Forelimb muscle (tissue), 1 donor: ENCODE data around the gene HOXC12. TPM values are rescaled to one million over a fixed set of nuclear protein-coding genes. Genes with fewer than 3 reads are reported as not detected.

Source experiments
- DNase-seq: peaks from one replicate; pipeline ENCODE4 v3.0.0-alpha.2; 2013; ENCODE audit warnings: low read depth
- polyA plus RNA-seq: library from polyadenylated mRNA; unstranded; fragments of 120-200 nt; gene quantifications from one replicate; pipeline ENCODE4 v1.2.1, GENCODE V29; 2013; ENCODE audit not compliant: insufficient read length

Gene HOXC12
- polyA plus RNA-seq, result not detected

DNA sequence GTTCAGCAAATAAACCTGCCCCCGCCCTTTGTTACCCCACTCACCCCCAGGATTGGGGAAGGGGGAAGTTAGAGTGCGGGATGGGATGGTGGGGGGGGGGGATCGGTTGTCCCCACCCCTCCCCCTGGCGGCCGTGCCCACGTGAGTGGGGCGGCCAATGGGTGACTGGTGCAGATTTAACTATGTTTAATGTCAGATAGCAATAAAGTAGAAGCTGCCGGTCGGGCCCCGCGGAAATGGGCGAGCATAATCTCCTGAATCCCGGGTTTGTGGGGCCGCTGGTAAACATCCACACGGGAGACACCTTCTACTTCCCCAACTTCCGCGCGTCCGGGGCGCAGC lies at the start of gene HOXC12:
HOXC12 (plus strand) TSS at position 210 of the 342 bp plus-strand sequence; CDS start at position 237, 27 bp downstream.
- DNase-seq, result no peak

DNA sequence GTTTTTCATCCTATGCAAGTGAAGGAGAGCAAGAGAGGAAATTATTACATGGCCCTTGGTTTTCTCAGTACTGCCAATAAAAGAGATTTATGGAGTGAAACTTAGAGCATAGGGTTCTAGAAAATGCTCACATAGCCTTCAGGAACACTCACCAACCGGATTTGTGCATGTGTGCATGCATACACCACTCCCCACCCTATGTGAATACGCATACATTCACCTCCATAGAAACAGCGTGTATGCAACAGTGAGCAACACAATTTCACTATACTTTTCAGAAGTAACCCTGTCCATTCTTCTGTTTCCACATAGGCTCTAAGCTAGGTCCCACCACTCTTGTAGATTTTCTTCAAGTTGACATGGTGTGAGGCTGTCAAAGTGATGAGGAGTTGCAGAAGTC lies 47.6 kb upstream of the HOXC12 start:
- DNase-seq, result no peak

- no peak for DNase-seq
Measured at GRCh38 chr12:53916788-53917655, 37.7 kb upstream of the HOXC12 start.

DNA sequence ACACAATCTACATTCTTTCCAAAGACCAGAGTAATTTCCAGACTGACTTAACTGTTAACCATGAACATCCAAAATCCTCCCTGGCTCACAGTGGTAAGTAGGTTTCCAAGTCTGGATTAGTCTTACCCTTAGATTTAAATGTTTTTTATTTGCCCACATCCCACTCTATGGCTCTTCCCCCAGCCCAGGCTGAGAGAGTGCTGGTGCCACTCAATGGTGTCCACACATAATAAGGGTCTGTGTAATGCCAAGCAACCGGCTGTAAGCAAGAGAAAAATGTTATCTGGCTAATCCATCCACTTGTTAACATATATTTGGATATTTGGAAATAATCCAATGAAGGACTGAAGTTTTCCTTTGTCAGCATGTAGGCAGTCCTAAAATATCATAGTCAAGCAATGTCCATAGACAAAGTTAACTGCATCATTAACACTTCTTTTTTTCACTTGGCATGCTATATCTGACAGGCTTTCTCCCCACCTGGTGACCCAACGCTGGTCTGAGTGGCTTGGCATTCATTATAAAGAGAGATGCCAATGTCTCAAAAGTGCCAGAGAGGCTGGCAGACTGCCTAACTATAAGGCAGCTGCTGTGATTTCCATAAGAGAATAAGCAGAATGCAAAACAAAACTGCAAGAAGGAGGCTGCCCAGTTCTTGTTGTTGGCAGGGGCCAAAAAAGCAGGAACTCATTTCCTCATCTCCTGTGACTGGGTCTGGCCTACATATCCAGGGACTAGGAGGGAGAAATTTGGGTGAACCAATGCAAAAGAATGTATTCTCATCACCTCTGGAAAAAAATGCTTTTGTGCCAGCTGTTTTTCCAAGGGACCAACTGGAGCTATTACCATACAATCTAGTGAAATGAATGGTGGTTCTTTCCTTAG lies 29.9 kb upstream of the HOXC12 start:
- DNase-seq, result no peak

- DNase-seq, result no peak
Measured at GRCh38 chr12:53927220-53928029, 27.3 kb upstream of the HOXC12 start.

- no peak for DNase-seq
Measured at GRCh38 chr12:53928054-53928835, 26.5 kb upstream of the HOXC12 start.

DNA sequence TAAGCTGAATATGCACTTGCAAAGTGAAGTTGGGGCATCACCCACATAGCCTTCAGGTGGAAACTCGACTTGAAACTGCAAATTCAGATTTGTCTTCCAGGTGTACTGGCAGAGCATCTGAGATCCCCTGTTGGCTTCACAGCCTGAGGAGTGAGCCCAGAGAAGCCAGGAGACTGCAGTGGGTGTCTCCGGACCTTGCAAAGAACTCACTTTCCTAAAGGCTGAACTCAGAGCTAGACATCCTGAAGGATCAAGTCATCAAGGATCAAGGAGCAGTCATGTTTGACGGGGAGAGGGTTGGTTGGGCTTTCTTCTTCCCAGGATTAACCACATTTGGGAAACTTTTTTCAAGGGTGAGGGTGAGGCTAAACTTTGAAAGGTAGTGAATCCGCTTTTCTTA lies 25.2 kb upstream of the HOXC12 start:
- DNase-seq, result no peak

DNA sequence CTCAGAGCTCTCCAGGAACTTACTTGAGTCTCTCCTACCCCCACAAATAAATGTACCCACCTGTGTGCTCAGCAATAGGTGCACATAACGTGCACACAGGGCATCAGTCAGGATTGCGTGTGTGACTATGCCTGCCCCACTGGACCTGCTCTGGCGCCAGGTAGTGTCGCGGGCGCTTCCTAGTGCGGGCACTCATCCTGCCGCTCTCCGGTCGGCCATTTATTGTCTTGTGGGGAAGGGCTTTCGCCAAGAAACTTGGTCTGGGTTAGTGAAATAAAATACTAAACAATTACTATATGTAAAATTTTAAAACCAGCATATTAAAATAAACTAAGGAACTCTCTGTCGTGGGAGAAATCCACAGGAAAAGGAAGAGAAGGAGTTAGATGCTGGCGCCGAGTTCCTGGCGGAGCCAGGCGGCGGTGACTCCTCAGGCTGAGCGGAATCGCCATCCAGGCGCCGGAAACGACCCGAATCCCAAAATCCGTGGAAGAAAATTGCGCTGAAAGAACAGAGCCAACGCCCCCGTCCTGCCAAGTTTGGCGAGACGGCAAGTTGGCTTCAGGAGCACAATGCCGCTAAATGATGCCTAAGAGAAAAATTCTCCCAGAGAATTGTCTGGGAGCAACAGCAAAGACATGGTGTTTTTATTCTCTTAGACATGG lies 24.0 kb upstream of the HOXC12 start:
- no peak for DNase-seq

DNA sequence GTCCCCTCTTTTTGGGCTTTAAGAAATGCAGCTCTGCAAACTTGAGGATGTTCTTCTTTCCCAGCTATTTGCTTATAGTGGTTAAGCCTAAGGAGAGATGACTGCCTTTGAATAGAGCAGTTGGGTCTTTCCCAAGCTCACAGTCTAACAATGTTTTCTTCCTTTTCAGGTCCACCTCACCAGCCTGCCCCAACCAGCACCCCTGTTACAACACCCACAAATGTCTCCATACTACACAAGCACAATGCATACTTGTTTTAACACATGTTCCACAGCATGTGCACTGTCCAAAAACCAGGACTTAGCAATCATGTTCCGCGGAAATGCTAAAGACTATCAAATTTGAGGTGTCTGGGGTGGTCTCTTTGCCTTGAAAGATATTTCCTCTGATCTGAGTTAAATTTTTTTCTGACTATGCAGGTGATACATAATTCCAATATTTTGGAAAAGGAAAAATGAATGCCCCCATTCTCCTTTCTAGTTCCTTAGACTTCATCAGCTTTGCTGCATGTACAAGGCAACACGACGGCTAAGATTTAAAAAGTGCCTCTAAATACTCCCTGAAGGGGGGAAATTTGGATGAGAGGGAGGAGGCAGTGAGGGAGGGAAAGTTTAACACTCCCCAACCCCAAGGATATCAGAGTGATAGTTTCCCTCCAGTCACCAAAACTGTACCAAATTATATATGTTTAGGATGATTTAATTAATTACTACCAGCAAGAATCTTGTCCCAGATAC lies 22.7 kb upstream of the HOXC12 start:
- DNase-seq, result no peak

DNA sequence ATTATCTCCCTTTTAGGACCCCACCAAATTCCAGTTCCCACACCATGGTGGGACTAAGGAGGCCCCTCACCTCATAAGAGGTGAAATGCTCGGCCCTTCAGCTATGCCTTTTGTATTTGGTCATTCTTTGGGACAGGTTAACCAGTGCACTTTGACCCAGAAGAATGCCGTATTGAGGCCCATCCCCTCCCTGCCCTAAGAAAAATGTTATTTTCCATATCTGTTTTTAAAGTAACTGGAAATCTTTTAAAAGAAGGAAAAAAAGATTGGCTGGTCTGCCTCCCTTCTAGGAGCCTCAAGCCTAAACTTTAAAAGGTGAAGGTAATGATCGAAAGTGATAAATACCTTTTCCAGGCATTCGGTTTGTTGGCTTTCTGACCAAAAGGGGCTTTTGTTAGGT lies 21.8 kb upstream of the HOXC12 start:
- no peak for DNase-seq

DNA sequence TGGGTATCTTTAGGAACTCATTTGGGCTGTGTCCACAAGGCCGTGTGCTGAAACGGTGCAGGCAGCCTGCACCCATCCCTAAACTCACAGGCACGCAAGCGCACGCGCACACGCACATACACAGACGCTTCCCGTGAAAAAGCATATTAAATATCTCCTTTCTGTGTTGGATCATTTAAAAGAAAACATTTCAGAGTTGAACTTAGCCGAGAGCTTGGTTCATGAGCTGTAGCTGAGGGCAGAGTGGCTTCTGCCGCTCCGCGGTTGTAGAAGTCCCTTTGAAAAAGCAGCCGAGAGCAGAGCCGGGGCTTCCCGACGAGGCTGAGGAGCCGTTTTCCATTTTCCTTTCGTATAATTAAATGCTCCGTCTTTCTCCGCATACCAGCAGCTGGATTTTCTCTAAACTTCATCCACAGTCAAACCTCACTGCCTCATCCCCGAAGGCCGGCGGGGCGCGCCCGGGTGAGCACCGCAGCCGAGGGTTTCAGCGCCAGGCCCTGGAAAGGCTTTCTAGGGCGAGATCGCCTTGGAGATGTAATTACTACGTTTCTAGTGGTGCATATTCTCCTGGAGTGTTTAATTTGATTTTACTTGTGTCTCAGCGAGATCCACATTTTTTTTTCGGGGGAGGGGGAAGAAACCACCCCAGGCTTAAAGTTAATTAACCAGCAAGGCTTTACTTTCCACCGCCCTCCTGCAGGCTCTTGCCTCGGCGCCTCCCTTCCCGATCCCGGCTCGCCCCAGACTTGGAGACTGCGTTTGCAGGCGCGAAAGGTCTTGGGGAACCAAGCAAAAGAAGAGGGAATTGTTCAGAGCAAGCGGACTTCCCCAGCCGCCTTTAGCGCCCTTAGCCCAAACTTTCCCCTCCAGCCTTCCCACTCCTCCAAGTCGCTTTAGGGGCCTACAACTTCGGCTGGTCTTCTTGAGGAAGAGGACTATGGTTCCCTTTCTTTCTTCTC lies 19.0 kb upstream of the HOXC12 start:
- no peak for DNase-seq

GRCh38 chr12:53937099-53937498 lies 17.6 kb upstream of the HOXC12 start:
- DNase-seq, result no peak

- no peak for DNase-seq
Measured at GRCh38 chr12:53937596-53938325, 16.9 kb upstream of the HOXC12 start.

- no peak for DNase-seq
Measured at GRCh38 chr12:53938326-53939140, 16.2 kb upstream of the HOXC12 start, which contains the start of gene HOXC13. HOXC13 (plus strand) TSS chr12:53938831; CDS start chr12:53938907, 76 bp downstream.

DNA sequence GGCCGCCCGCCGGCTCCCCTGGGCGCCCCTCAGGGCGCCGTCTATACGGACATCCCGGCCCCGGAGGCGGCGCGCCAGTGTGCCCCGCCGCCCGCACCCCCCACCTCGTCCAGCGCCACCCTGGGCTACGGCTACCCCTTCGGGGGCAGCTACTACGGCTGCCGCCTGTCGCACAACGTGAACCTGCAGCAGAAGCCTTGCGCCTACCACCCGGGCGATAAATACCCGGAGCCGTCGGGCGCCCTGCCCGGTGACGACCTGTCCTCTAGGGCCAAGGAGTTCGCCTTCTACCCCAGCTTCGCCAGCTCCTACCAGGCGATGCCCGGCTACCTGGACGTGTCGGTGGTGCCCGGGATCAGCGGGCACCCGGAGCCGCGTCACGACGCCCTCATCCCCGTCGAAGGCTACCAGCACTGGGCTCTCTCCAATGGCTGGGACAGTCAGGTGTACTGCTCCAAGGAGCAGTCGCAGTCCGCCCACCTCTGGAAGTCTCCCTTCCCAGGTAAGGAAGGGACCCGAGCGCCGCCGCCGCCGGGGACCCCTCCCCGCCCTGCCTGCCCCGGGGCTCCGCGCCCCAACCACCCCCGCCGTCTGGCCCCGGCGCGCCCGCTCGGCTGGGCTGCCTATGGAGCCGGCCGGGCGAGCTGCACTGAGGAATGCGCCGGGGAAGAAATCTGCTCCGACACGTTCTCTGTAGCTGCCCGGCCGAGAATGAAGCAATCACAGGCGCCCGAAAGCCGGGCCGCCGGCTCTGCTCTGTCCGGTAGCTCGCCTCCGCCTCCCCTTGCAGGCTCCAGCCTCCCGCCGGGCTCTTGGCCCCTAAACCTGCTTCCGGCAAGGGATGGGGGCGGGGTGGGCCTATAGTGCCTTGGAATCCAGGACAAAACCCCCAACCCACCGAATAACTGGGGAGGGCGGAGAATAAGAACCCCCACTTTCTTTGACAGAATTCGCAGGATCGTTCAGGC lies 15.3 kb upstream of the HOXC12 start:
- no peak for DNase-seq
